SW 1271 (cell line): ENCODE data around the gene CD247.
A peak's percentile ranks its signal among the peaks of the same experiment; 100 is the strongest.

Experiments
- DNase-seq, 2 experiments: peaks; one replicate each; lab custom pipeline; 2025; lab: John Stamatoyannopoulos, UW

The CD247 gene

DNA sequence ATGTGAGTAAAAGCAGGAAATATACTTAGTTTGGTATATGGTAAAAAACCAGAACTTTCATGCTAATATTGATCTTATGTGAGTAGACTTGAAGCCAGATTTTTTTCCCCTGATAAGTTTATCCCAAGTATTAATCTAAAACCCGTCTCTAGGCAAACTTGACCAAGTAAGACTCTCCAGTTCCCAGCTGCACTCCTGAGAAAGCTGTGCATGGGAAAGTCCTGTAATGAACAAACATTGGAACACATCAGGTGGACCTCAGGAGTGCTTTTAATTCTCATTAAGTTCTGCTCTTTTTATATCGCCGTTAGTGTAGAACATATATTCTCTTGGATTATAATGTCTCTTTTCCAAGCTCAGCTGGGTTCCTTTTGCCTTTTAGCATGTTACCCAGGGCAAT lies 105.0 kb downstream of the CD247 start:
- no peak for DNase-seq

DNA sequence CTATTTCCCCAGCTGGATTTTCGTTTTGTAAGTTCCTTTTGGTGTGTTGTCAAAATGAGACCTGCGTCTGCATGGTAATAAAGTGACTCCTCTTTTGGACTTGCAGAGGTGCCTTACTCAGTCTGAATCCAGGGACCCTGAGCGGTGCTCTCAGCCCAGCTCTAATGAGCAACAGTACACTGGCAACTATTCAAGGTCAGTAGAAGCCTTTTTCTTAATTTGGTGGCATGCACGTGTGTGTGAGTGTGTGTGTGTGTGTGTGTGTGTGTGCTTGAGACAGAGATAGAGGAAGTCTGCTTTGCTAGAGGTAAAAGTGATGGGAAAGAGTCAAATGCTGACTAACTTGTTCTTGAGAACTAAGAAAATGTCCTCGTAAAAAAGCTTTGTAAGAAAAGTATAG lies 105.4 kb downstream of the CD247 start:
- no peak for DNase-seq

DNA sequence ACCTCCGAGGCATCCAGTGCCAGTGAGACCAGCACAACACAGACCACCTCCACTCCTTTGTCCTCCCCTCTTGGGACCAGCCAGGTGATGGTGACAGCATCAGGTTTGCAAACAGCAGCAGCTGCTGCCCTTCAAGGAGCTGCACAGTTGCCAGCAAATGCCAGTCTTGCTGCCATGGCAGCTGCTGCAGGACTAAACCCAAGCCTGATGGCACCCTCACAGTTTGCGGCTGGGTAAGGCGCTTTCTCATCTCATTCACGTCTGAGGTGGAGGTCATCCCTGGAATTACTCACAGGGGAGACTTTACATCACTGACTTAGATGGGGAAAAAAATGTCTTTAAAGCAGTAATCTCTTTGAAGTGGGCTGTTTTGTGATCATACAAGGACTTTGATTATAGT lies 106.3 kb downstream of the CD247 start:
- no peak for DNase-seq

DNA sequence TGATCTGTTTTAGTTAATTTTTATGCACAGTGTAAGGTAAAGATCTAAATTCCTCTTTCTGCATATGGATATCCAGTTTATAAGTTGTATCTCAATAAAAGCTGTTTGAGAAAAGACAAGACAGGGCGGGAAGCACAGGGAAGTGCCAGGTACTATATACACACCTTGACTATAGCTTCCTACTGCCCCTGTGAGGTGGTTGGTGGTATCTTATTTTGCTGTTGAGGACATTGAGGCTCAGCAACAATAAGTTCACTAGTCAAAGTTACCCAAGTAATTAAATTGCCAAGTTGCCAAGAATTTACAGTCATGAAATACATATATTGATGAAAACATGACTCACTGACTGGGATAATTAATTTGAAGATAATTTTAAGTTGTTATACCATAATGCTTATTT lies 109.1 kb downstream of the CD247 start:
- DNase-seq: no peak

DNA sequence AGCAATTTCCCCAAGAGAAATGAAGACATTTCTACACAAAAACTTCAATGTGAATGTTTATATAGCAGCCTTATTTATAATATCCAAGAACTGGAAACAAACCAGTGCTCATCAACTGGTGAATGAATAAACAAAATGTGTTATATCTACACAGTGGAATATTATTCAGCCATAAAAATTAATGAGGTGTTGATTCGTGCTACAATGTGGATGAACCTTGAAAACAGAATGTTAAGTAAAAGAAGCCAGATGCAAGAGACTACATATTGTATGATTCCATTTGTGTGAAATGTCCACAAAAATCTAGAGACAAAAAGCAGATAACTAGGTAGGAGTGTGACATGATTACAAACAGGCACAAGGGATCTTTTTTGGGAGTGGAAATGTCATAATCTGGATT lies 110.0 kb downstream of the CD247 start:
- DNase-seq: no peak

DNA sequence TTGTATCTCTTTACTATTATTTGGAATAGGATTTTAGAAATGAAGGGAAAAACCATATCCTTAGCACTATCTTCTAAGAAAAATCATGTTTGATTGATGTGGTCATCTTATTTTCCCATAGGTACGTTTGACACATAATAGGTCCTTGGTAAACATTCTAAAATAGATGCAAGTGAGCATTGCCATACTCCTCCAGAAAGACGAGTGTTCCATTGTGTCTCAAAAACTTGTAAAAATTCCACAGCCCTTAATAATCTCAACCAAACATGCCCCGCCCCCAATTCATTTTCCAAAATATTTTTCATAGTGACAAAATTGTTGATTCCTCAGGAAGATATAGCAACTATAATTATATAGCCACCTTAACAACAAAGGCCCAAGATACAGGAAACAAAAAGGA lies 113.4 kb downstream of the CD247 start:
- no peak for DNase-seq

DNA sequence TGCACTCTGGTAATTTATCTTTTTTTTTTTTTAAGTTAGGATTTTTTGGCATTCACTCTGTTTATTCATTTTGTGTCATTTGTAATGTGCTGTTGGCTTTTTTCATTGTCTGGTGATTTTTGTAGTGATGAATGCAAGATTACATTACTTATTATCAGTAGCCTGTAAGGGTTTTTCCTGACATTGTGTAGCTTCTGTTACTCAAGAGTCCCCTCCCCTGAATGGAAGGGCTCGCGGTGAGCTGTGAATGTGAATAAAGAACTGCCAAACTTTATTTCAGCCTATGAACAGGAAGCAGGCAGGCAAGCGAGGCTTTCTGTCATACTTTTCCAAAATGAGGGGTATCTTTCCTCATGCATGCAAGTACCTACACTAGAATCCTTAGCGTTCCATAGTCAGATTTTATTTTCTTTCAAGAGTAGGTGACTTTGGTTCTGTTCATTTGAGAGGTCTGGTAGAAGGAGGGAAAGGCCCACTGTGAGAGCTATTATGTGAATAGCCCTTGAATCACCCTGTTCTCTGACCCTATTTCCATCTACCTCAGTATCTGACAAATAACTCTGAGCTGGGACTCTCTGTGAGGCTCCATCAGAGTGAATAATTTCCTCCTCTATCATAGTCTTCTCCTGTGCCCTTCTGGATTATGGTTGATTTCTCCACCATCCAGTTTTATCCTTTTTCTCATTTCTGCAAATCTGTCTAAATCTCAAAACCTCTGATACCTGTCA lies 114.0 kb downstream of the CD247 start:
- DNase-seq: no peak

DNA sequence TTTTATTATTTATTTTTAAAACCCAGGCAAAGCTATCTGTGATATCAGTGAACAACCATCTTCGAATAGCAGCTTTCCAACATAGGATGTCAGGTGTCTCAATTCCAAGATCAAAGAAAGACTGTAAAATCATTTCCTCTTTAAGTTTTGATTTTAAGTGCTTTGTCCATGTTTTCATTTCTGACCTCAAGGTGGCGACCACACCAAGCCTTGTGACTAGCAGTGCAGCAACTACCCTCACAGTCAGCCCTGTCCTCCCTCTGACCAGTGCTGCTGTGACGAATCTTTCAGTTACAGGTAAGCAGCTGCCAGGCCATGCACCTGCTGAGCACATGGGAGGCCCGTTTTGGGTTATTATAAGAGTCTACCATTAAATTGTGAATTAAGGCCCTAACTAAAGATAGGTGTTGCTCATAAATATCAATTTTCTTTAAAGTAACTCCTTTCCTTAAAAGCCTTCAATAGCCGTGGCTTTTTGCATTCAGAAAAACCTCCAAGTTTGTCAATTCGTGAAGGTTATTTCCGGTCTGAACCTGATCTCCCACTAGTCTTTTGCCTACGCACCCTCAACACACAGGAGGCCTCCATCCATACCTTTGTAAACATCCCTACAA lies 117.0 kb downstream of the CD247 start:
- peak in 1 of 2 experiments; percentile 40 for DNase-seq

DNA sequence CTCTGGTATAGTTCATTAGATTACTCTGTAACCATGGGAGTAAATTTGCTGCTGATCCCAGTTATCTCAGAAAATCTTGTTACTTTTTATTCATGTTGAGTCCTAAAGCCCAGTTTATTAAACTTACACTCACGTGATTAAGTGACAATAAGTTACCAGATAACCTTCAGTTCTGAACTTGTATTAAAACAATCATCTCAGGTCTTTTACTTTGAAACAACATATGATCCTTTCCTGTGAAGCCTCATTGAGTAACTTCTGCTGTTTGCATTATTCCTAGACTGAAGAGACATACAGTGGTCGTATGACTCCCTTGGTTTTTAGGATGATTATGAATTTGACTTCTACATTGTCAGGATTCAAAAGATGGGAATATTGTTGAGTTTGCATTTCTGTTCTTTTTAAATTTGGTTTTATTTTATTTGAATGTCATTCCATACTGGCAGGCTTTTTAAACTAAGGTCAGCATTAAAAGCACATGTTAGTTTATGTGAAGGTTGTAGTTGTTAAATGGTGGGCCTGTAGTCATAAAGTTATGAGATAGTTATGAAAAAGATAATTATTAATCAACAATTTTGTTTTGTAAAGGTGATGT lies 117.9 kb downstream of the CD247 start:
- DNase-seq: no peak

DNA sequence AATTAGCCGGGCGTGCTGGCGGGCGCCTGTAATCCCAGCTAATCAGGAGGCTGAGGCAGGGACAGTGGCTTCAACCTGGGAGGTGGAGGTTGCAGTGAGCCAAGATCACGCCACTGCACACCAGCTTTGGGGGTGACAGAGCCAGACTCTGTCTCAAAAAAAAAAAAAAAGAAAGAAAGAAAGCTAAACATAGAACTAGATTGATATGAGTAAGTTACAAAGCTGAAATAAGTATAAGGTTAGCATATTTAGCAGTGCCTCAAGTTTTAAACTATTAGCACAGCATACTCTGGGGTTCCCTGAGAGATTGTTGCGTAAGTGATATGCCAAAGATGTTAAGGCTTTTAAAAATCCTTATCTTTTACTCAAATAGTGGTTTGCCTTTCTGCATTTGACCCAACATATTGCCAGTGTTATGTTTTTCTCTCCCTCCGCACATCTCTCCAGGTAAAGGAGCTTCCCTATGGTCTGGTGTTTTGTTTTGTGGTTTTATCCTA lies 126.1 kb downstream of the CD247 start:
- DNase-seq: no peak

DNA sequence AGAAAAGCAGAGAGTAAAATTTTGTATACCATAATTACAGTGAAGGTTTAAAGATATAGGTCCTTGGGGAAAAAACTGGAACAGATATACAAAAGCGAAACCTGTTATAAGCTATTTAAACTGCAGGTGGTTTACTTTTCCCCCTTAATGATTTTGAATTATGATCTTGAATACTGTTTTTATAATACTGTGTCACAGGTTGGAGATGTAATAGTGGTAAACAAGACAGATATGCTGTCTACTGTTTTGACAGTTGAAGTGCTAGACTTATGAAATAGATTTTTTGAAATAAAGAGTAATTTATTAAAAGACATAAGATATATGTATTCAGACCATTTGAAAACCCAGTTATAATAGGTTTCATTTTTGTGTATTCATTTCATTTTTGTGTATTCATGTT lies 129.4 kb downstream of the CD247 start:
- DNase-seq: no peak

DNA sequence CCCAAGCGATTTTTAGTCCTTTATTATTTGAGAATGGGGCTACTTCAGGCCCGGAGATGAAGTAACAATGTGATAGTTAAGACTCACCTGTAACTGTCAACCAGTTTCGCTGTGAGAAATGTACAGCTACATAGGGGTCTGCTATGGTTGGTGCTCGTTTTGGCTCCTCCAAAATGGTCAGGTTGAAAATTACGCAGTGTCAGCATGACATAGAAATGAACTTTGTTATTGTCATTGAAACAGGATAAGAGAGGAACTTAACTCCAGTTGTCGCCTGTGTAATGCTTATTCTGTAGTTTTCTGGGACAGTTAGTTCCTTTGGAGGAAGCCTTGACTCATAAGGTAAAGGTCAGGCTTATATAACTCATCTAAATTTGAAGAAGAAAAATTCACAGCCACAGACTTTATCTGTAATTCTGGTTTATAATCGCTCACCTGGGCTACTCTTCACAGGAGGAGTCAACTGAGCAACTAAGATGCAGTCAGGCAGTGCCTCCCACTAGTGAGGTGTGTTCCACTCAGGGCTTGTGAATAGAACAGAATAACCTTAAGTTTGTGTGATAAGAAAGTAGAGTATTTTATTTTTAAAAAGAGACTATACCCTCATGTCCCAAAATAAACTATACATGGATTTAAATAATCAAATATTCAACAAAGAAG lies 130.9 kb downstream of the CD247 start:
- no peak for DNase-seq
